Epithelial cell of proximal tubule (primary cell): ENCODE measurements around the gene SOD2. TPM values are rescaled to one million over a fixed set of nuclear protein-coding genes. Genes with fewer than 3 reads are reported as not detected.
A peak's percentile ranks its signal among the peaks of the same experiment; 100 is the strongest.
"Not testable (repeated sequence)": the region's sequence is repeated elsewhere in the genome, so short reads cannot be mapped to it uniquely, and the experiment has no call there.

Experiments used
- DNase-seq: peaks from one replicate; pipeline ENCODE4 v3.0.0-alpha.2; 2011; ENCODE audit warnings: low read depth
- H3K4me3 ChIP-seq: 2 replicates; pipeline ENCODE4 v1.5.1; 2011; ENCODE audit warnings: low read depth, mild to moderate bottlenecking, low read length
- total RNA-seq: library from RNA; depleted of rRNA; stranded (reverse); fragments of >200 nt; gene quantifications from 2 replicates; pipeline ENCODE4 v1.2.3, GENCODE V29; 2015
- TF ChIP-seq, protein P1 (sequence below): conservative IDR thresholded peaks from 2 replicates; pipeline ENCODE4 v1.5.1; 2012; ENCODE audit warnings: low read depth, mild to moderate bottlenecking, low read length

SOD2 gene
- total RNA-seq, 1 donor from 2014 or later: 93.9 TPM

DNA sequence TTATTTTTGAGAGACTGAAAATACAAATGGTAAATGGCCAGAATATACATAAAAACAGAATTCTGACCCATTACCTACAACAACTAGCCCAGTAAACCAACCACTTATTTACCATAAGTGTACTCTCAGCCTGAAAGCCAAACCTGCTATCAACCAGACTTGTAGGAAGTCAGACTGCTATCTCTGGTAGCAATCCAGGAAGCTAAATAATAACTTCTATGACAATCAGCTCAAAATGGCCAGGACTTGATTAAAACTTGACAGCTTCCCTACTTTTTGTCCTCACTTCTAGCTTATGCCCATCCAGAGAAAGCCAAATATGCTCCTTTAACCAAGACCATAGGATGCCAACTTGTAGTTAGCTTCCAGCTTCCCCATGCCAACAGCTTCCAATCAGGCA is 29.6 kb upstream of the SOD2 start:
- no peak overlapping the region for H3K4me3 ChIP-seq
- TF ChIP-seq, protein P1, sequence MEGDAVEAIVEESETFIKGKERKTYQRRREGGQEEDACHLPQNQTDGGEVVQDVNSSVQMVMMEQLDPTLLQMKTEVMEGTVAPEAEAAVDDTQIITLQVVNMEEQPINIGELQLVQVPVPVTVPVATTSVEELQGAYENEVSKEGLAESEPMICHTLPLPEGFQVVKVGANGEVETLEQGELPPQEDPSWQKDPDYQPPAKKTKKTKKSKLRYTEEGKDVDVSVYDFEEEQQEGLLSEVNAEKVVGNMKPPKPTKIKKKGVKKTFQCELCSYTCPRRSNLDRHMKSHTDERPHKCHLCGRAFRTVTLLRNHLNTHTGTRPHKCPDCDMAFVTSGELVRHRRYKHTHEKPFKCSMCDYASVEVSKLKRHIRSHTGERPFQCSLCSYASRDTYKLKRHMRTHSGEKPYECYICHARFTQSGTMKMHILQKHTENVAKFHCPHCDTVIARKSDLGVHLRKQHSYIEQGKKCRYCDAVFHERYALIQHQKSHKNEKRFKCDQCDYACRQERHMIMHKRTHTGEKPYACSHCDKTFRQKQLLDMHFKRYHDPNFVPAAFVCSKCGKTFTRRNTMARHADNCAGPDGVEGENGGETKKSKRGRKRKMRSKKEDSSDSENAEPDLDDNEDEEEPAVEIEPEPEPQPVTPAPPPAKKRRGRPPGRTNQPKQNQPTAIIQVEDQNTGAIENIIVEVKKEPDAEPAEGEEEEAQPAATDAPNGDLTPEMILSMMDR: no peak
- no peak for DNase-seq

DNA sequence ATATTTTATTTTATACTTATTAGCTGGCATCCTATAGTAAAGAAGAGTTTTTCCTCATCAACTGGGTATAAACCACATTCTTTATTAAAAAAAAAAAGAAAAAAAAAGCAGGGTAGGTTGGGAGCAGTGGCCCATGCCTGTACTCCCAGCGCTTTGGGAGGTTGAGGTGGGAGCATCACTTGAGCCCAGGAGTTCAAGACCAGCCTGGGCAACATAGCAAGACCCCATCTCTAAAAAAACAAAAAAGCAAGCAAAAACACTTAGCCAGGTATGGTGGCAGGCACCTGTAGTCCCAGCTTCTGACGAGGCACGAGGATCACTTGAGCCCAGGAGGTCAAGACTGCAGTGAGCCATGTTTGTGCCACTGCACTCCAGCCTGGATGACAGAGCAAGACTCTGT is 28.9 kb upstream of the SOD2 start:
- not testable (repeated sequence) for DNase-seq, H3K4me3 ChIP-seq

DNA sequence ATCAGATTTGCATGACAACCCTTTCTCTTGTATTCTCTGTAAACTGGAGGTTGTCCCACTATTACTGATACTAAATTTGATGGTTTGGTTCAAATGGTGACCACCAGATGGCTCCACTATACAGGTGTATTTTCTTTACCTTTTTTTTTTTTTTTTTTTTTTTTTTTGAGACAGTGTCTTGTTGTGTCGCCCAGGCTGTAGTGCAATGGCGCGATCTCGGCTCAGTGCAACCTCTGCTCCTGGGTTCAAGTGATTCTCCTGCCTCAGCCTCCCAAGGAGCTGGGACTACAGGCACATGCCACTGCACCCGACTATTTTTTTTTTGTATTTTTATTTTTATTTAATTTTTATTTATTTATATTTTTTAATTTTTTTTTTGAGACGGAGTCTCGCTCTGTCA is 27.7 kb upstream of the SOD2 start:
- no peak for DNase-seq
- TF ChIP-seq, protein P1: peak; percentile 51
- H3K4me3 ChIP-seq: no peak overlapping the region

DNA sequence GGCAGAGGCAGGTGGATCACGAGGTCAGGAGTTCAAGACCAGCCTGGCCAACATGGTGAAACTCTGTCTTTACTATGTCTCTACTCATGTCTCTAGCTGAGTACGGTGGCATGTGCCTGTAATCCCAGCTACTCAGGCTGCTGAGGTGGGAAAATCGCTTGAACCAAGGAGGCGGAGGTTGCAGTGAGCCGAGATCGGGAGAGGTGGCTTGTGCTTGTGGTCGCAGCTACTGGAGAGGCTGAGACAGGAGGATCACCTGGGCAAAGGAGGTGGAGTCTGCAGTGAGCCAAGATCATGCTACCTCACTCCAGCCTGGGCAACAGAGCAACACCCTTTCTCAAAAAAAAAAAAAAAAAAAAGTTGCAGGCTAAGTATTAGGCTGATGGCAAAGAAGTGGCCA is 26.2 kb upstream of the SOD2 start:
- H3K4me3 ChIP-seq: no peak overlapping the region
- DNase-seq: no peak
- TF ChIP-seq, protein P1: no peak

DNA sequence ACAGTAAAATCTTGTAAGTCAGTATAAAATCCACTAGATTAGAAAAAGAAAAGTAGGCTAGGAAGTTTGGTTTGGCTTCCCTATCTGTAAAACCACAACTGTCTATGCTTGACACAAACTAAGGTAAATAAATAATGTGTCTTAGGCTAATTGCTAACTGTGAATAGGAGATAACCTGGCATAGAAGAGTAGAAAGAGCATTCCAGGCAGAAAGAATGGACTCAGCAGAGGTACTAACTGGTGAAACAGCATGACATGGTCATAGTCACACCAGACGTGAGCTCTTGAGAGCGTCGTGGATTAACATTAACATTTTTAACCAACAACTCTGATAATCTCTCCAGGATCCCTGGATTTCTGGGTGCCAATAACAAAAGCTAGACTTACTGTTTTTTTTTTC is 25.6 kb upstream of the SOD2 start:
- TF ChIP-seq, protein P1: no peak
- no peak overlapping the region for H3K4me3 ChIP-seq
- no peak for DNase-seq

DNA sequence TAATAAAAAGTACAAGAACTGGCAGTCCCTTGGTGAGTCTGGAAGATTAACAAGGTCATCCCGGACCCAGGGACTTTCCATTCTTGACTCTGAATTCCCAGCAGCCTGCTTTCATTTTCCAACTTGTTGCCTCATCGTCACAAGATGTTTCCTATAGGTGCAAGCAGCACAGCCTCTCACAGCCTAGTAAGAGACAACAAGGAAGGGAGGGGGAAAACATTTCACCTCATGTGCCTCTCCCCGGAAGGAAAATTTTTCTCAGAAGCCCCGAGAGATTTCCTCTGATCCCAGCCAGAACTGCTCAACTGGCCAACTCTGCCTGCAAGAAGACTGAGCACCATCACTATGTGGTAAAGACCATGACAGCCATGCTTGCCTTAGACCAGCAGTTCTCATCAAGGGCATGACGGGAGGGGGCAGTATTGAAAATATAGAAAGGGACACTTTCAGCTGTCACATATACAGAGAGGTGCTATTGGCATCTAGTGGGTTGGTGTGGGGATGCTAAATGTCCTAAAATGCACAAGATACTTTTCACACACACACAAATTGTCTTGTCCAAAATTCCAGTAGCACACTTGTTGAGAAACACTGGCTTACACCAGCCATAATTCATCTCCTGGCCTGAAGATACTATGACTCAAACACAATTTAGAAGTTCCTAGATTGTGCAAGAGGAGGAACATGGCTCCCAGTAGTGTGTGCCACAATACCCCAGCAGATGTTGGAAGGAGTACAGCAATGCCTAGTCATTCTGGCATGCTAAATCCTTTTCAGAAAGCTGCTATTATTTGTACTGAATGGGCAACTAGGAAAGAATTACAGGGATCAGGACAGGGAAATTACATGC is 23.4 kb upstream of the SOD2 start:
- TF ChIP-seq, protein P1: no peak
- peak; percentile 95 for DNase-seq
- peak overlapping the region; percentile 5 for H3K4me3 ChIP-seq

DNA sequence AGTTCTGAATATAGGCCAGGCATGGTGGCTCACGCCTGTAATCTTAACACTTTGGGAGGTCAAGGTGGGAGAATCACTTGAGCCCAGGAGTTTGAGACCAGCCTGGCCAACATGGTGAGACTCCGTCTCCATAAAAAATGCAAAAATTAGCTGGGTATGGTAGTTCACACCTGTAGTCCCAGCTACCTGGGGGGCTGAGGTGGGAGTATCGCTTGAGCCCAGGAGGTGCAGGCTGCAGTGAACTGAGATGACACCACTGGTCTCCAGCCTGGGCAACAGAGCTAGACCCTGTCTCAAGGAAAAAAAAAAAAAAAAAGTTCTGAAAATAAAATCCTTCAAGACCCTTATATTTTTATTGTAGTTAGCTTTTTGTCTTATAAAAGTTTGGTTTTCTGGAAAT is 22.6 kb upstream of the SOD2 start:
- H3K4me3 ChIP-seq: no peak overlapping the region
- no peak for DNase-seq
- TF ChIP-seq, protein P1: no peak
